Measurements from ENCODE around the gene CPN1.

DNA sequence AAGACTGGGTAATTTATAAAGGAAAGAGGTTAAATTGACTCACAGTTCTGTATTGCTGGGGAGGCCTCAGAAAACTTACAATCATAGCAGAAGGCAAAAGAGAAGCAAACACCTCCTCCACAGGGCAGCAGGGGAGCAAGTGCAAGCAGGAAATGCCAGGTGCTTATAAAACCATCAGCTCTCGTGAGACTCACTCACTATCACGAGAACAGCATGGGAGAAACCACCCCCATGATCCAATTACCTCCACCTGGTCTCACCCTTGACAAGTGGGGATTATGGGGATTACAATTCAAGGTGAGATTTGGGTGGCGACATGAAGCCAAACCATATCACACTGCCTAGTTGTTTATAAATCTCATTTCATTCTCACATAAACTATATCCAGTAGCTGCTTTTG, 28.0 kb upstream of the CPN1 start:
- no peak for TF ChIP-seq CTCF (IDR thresholded peaks at IDR 0.05 in 2 of 3, conservative IDR thresholded peaks at IDR 0.05 in 1 of 3; ENCODE audit: borderline replicate concordance in 1 of 3, insufficient read depth in 1 of 3, low read depth in 2 of 3, low read length in 2 of 3)
- TF ChIP-seq CEBPB (IDR thresholded peaks at IDR 0.05; ENCODE audit: low read depth) = no peak
- TF ChIP-seq POLR2AphosphoS5 (IDR thresholded peaks at IDR 0.05; ENCODE audit: low read depth, low read length) = peak; percentile 67
- TF ChIP-seq POLR2A (IDR thresholded peaks at IDR 0.05; ENCODE audit: borderline replicate concordance, extremely low read depth, insufficient read depth, insufficient read length) = no peak
